Left renal pelvis (tissue), 4 donors: ENCODE results near the gene RNF144A. TPM values are rescaled to one million over a fixed set of nuclear protein-coding genes. Genes with fewer than 3 reads are reported as not detected.
"Not testable (repeated sequence)": the region's sequence is repeated elsewhere in the genome, so short reads cannot be mapped to it uniquely, and the experiment has no call there.

ENCODE experiments used
- DNase-seq, 4 donors: peaks; one replicate each; pipeline ENCODE4 v3.0.0-alpha.2; 2013; ENCODE audit warnings: low read depth in 4 of 4, low spot score in 3 of 4
- polyA plus RNA-seq, 4 donors: library from polyadenylated mRNA; unstranded; fragments of 120-200 nt; gene quantifications; one replicate each; pipeline ENCODE4 v1.2.1, GENCODE V29; 2013; ENCODE audit not compliant: insufficient read length in 4 of 4

RNF144A gene
- polyA plus RNA-seq, 4 donors: 51.7 to 79.3 (median 66.6) TPM

GRCh38 chr2:6995391-6996097, 78.3 kb downstream of the RNF144A start:
- no peak for DNase-seq

- DNase-seq: no peak
Measured at GRCh38 chr2:6999211-6999877, 82.1 kb downstream of the RNF144A start.

- DNase-seq: not testable (repeated sequence)
Measured at GRCh38 chr2:7001395-7001794, 84.2 kb downstream of the RNF144A start.

- DNase-seq: no peak
Measured at GRCh38 chr2:7003895-7004294, 86.7 kb downstream of the RNF144A start.

- DNase-seq: no peak
Measured at GRCh38 chr2:7004636-7005035, 87.4 kb downstream of the RNF144A start.

- DNase-seq: no peak
Measured at GRCh38 chr2:7007488-7007845, 90.3 kb downstream of the RNF144A start.

GRCh38 chr2:7007846-7008741, 90.9 kb downstream of the RNF144A start:
- no peak for DNase-seq

GRCh38 chr2:7009207-7009911, 92.1 kb downstream of the RNF144A start:
- DNase-seq: no peak

GRCh38 chr2:7010391-7011054, 93.3 kb downstream of the RNF144A start:
- DNase-seq: no peak

GRCh38 chr2:7011356-7012083, 94.3 kb downstream of the RNF144A start:
- no peak for DNase-seq

GRCh38 chr2:7012141-7012764, 95.0 kb downstream of the RNF144A start:
- no peak for DNase-seq

- DNase-seq: no peak
Measured at GRCh38 chr2:7013471-7014160, 96.4 kb downstream of the RNF144A start.

- no peak for DNase-seq
Measured at GRCh38 chr2:7014174-7014640, 97.0 kb downstream of the RNF144A start.

GRCh38 chr2:7015007-7015950, 98.1 kb downstream of the RNF144A start:
- peak in 1 of 4 donors; percentile 29 for DNase-seq

- peak in 2 of 4 donors; percentile 52 to 70 for DNase-seq
Measured at GRCh38 chr2:7016148-7016547, 98.9 kb downstream of the RNF144A start.

GRCh38 chr2:7016601-7017211, 99.5 kb downstream of the RNF144A start:
- DNase-seq: peak in 1 of 4 donors; percentile 35
